ENCODE data around the gene TIMMDC1. TPM values are rescaled to one million over a fixed set of nuclear protein-coding genes. Genes with fewer than 3 reads are reported as not detected.

Gene TIMMDC1
- polyA plus RNA-seq, 1 experiment: 52.0 TPM

GRCh38 chr3:119492810-119493209, 5.5 kb upstream of the TIMMDC1 start:
- ChIA-PET CTCF (interaction anchor here (0.6 to 1.3 kb wide), 2 partner anchors 29 to 42 kb away, joined by 3 read pairs; partner anchors contain the start of gene TMEM39A), POLR2A (no interaction called here)
- Histone ChIP-seq H3K4me3 (ENCODE audit: low read depth, low read length) (no peak overlapping the region), H3K27me3 (ENCODE audit: control insufficient read depth, insufficient read depth, low read length) (no peaks in the 10 kb centered on the region), H3K36me3 (ENCODE audit: control insufficient read depth, insufficient read depth, low read length) (no peaks in the 10 kb centered on the region; the same call in 1 of the 2 replicates)
- TF ChIP-seq CTCF (IDR thresholded peaks at IDR 0.05; ENCODE audit: insufficient read depth, low read depth, low read length): no peak
- DNase-seq (ENCODE audit: low read depth): no peak

- CTCF ChIA-PET: interaction anchor here (0.6 to 1.0 kb wide), 3 partner anchors 9 to 221 kb away, joined by 3 to 4 read pairs (median 4); no protein-coding TSS in a partner anchor
- no peaks in the 10 kb centered on the region for H3K27me3 ChIP-seq (ENCODE audit: control insufficient read depth, insufficient read depth, low read length)
- H3K36me3 ChIP-seq (ENCODE audit: control insufficient read depth, insufficient read depth, low read length): no peaks in the 10 kb centered on the region; the same call in 1 of the 2 replicates
- no peak for DNase-seq (ENCODE audit: low read depth)
- POLR2A ChIA-PET: no interaction called here
- no peak for TF ChIP-seq CTCF (IDR thresholded peaks at IDR 0.05; ENCODE audit: insufficient read depth, low read depth, low read length)
- H3K4me3 ChIP-seq (ENCODE audit: low read depth, low read length): no peak overlapping the region
Measured at GRCh38 chr3:119494597-119494996, 3.8 kb upstream of the TIMMDC1 start.

GRCh38 chr3:119497820-119498185, 544 bp upstream of the TIMMDC1 start:
- no peak for DNase-seq (ENCODE audit: low read depth)
- ChIA-PET CTCF (interaction anchor here (0.6 kb wide), 1 partner anchor 61 kb away, joined by 3 read pairs; no protein-coding TSS in a partner anchor), POLR2A (no interaction called here)
- no peak for TF ChIP-seq CTCF (IDR thresholded peaks at IDR 0.05; ENCODE audit: insufficient read depth, low read depth, low read length)
- Histone ChIP-seq H3K27me3 (ENCODE audit: control insufficient read depth, insufficient read depth, low read length) (no peaks in the 10 kb centered on the region), H3K4me3 (ENCODE audit: low read depth, low read length) (peak overlapping the region; percentile 85), H3K36me3 (ENCODE audit: control insufficient read depth, insufficient read depth, low read length) (no peaks in the 10 kb centered on the region)

- POLR2A ChIA-PET: no interaction called here
Measured at GRCh38 chr3:119500265-119500664, 1.9 kb downstream of the TIMMDC1 start.

GRCh38 chr3:119500901-119501300, 2.6 kb downstream of the TIMMDC1 start:
- ChIA-PET CTCF (no interaction called here), POLR2A (no interaction called here)
- H3K4me3 ChIP-seq (ENCODE audit: low read depth, low read length): no peak overlapping the region
- TF ChIP-seq CTCF (IDR thresholded peaks at IDR 0.05; ENCODE audit: insufficient read depth, low read depth, low read length): no peak
- no peaks in the 10 kb centered on the region for H3K36me3 ChIP-seq (ENCODE audit: control insufficient read depth, insufficient read depth, low read length)
- DNase-seq (ENCODE audit: low read depth): no peak
- no peaks in the 10 kb centered on the region for H3K27me3 ChIP-seq (ENCODE audit: control insufficient read depth, insufficient read depth, low read length)

More at GRCh38 chr3:119500265-119500664, 1.9 kb downstream of the TIMMDC1 start:
- H3K27me3 ChIP-seq (ENCODE audit: control insufficient read depth, insufficient read depth, low read length): no peaks in the 10 kb centered on the region
- CTCF ChIA-PET: interaction anchor here (0.7 kb wide), 1 partner anchor 181 kb away, joined by 4 read pairs; no protein-coding TSS in a partner anchor
- no peak for TF ChIP-seq CTCF (IDR thresholded peaks at IDR 0.05; ENCODE audit: insufficient read depth, low read depth, low read length)
- no peak overlapping the region for H3K4me3 ChIP-seq (ENCODE audit: low read depth, low read length)
- H3K36me3 ChIP-seq (ENCODE audit: control insufficient read depth, insufficient read depth, low read length): no peaks in the 10 kb centered on the region
- no peak for DNase-seq (ENCODE audit: low read depth)
